Activated CD4-positive, alpha-beta T cell treated with anti-CD3 and anti-CD28 coated beads, Interleukin-2, amount 10 ng/mL, durations not matched to agents 24 days and 14 days (primary cell): Measurements from ENCODE around the gene RHPN2. TPM values are rescaled to one million over a fixed set of nuclear protein-coding genes. Genes with fewer than 3 reads are reported as not detected.

Experiments
- DNase-seq: peaks from one replicate; pipeline ENCODE4 v3.0.0; 2022
- H3K27ac Mint-ChIP-seq: one replicate; pipeline ENCODE4 v1.8.0; 2022; ENCODE audit warnings: mild to moderate bottlenecking, mixed read lengths
- H3K27me3 Mint-ChIP-seq: one replicate; pipeline ENCODE4 v1.8.0; 2022; ENCODE audit warnings: mixed read lengths
- H3K36me3 Mint-ChIP-seq: one replicate; pipeline ENCODE4 v1.8.0; 2022; ENCODE audit warnings: low read depth, mild to moderate bottlenecking, mixed read lengths
- H3K4me1 Mint-ChIP-seq: one replicate; pipeline ENCODE4 v1.8.0; 2021; ENCODE audit warnings: mixed read lengths
- H3K4me3 Mint-ChIP-seq: one replicate; pipeline ENCODE4 v1.8.0; 2022; ENCODE audit warnings: mild to moderate bottlenecking, moderate library complexity, mixed read lengths
- H3K9me3 Mint-ChIP-seq: one replicate; pipeline ENCODE4 v1.8.0; 2021; ENCODE audit warnings: mixed read lengths
- intact Hi-C: fragments of 100-400 bp; cut with micrococcal nuclease; formaldehyde crosslinking; loops from one replicate; pipeline ENCODE4 v1.15.1; 2023
- total RNA-seq: library from RNA; stranded (reverse); gene quantifications from 2 replicates; pipeline ENCODE4 v1.2.3, GENCODE V29; 2022

RHPN2 gene
- total RNA-seq, 1 donor from 2014 or later, result 2.8 TPM

- Mint-ChIP-seq H3K36me3 (peaks cover 22% of the 10 kb centered on the region), H3K4me1 (peaks cover 5% of the 10 kb centered on the region), H3K27me3 (no peaks in the 10 kb centered on the region), H3K27ac (no peak overlapping the region), H3K4me3 (no peak overlapping the region), H3K9me3 (no peaks in the 10 kb centered on the region)
- DNase-seq, result no peak
- intact Hi-C loops, result no loop called here
Observed at GRCh38 chr19:33086955-33087354, 22.3 kb upstream of the RHPN2 start.

- Mint-ChIP-seq H3K4me1 (peaks cover 17% of the 10 kb centered on the region), H3K36me3 (peaks cover 18% of the 10 kb centered on the region), H3K4me3 (no peak overlapping the region), H3K9me3 (no peaks in the 10 kb centered on the region), H3K27me3 (no peaks in the 10 kb centered on the region), H3K27ac (no peak overlapping the region)
- no peak for DNase-seq
- intact Hi-C loops, result no loop called here
Observed at GRCh38 chr19:33085570-33086128, 21.0 kb upstream of the RHPN2 start.

- Mint-ChIP-seq H3K27ac (peak within 1 kb of the TSS; percentile 97), H3K4me1 (peaks cover 25% of the 10 kb centered on the region), H3K4me3 (peak within 1 kb of the TSS; percentile 98), H3K27me3 (no peaks in the 10 kb centered on the region), H3K36me3 (peaks cover 6% of the 10 kb centered on the region), H3K9me3 (no peaks in the 10 kb centered on the region)
- intact Hi-C loops, result loop anchor here (1.0 to 5.0 kb wide), 2 partner anchors 109 to 404 kb away; partner anchors contain the start of genes ANKRD27, FAAP24 and RGS9BP
- DNase-seq, result peak; percentile 97
Observed at GRCh38 chr19:33080761-33081681, 16.3 kb upstream of the RHPN2 start, which contains the start of gene GPATCH1. GPATCH1 (plus strand) TSS chr19:33081181; CDS start chr19:33081194, 13 bp downstream.

- H3K27ac Mint-ChIP-seq, result no peak overlapping the region
- no peaks in the 10 kb centered on the region for H3K9me3 Mint-ChIP-seq
- peaks cover 7% of the 10 kb centered on the region for H3K27me3 Mint-ChIP-seq
- H3K36me3 Mint-ChIP-seq, result no peaks in the 10 kb centered on the region
- no peak for DNase-seq
- H3K4me1 Mint-ChIP-seq, result peaks cover 7% of the 10 kb centered on the region
- no peak overlapping the region for H3K4me3 Mint-ChIP-seq
- intact Hi-C loops, result no loop called here
Observed at GRCh38 chr19:33075519-33075918, 10.8 kb upstream of the RHPN2 start.

- Mint-ChIP-seq H3K9me3 (no peaks in the 10 kb centered on the region), H3K4me3 (no peak overlapping the region), H3K27me3 (peaks cover 7% of the 10 kb centered on the region), H3K36me3 (no peaks in the 10 kb centered on the region), H3K27ac (no peak overlapping the region), H3K4me1 (no peaks in the 10 kb centered on the region)
- no peak for DNase-seq
- intact Hi-C loops, result no loop called here
Observed at GRCh38 chr19:33071887-33072286, 7.2 kb upstream of the RHPN2 start.

- intact Hi-C loops, result no loop called here
- H3K9me3 Mint-ChIP-seq, result no peaks in the 10 kb centered on the region
- peaks cover 24% of the 10 kb centered on the region for H3K27me3 Mint-ChIP-seq
- DNase-seq, result no peak
- H3K36me3 Mint-ChIP-seq, result no peaks in the 10 kb centered on the region
- no peak overlapping the region for H3K27ac Mint-ChIP-seq
- H3K4me1 Mint-ChIP-seq, result peaks cover 2% of the 10 kb centered on the region
- no peak overlapping the region for H3K4me3 Mint-ChIP-seq
Observed at GRCh38 chr19:33067121-33067520, 2.4 kb upstream of the RHPN2 start.

- peak overlapping the region; percentile 43 for H3K4me3 Mint-ChIP-seq
- H3K27me3 Mint-ChIP-seq, result peaks cover 26% of the 10 kb centered on the region
- no peaks in the 10 kb centered on the region for H3K9me3 Mint-ChIP-seq
- H3K4me1 Mint-ChIP-seq, result peaks cover 2% of the 10 kb centered on the region
- H3K36me3 Mint-ChIP-seq, result no peaks in the 10 kb centered on the region
- DNase-seq, result no peak
- intact Hi-C loops, result no loop called here
- no peak overlapping the region for H3K27ac Mint-ChIP-seq
Observed at GRCh38 chr19:33066543-33066942, 1.9 kb upstream of the RHPN2 start.

- H3K27ac Mint-ChIP-seq, result no peak overlapping the region
- peak; percentile 76 for DNase-seq
- peaks cover 2% of the 10 kb centered on the region for H3K4me1 Mint-ChIP-seq
- peak overlapping the region; percentile 78 for H3K4me3 Mint-ChIP-seq
- H3K27me3 Mint-ChIP-seq, result peaks cover 35% of the 10 kb centered on the region
- no peaks in the 10 kb centered on the region for H3K36me3 Mint-ChIP-seq
- no peaks in the 10 kb centered on the region for H3K9me3 Mint-ChIP-seq
- intact Hi-C loops, result no loop called here
Observed at GRCh38 chr19:33064458-33064791, 263 bp downstream of the RHPN2 start.

GRCh38 chr19:33063753-33064457, 783 bp downstream of the RHPN2 start:
- Mint-ChIP-seq H3K4me1 (peaks cover 2% of the 10 kb centered on the region), H3K36me3 (no peaks in the 10 kb centered on the region), H3K4me3 (peak overlapping the region; percentile 78), H3K27ac (no peak overlapping the region), H3K9me3 (no peaks in the 10 kb centered on the region), H3K27me3 (peaks cover 35% of the 10 kb centered on the region)
- intact Hi-C loops, result no loop called here
- peak; percentile 57 for DNase-seq

- peaks cover 35% of the 10 kb centered on the region for H3K27me3 Mint-ChIP-seq
- peaks cover 2% of the 10 kb centered on the region for H3K4me1 Mint-ChIP-seq
- intact Hi-C loops, result no loop called here
- H3K36me3 Mint-ChIP-seq, result no peaks in the 10 kb centered on the region
- H3K4me3 Mint-ChIP-seq, result peak overlapping the region; percentile 11
- no peak for DNase-seq
- no peaks in the 10 kb centered on the region for H3K9me3 Mint-ChIP-seq
- no peak overlapping the region for H3K27ac Mint-ChIP-seq
Observed at GRCh38 chr19:33063356-33063752, 1.3 kb downstream of the RHPN2 start.

- intact Hi-C loops, result no loop called here
- peaks cover 35% of the 10 kb centered on the region for H3K27me3 Mint-ChIP-seq
- no peaks in the 10 kb centered on the region for H3K9me3 Mint-ChIP-seq
- H3K27ac Mint-ChIP-seq, result no peak overlapping the region
- no peak for DNase-seq
- peaks cover 2% of the 10 kb centered on the region for H3K4me1 Mint-ChIP-seq
- H3K36me3 Mint-ChIP-seq, result no peaks in the 10 kb centered on the region
- no peak overlapping the region for H3K4me3 Mint-ChIP-seq
Observed at GRCh38 chr19:33062902-33063301, 1.8 kb downstream of the RHPN2 start.

- no peak for DNase-seq
- H3K27me3 Mint-ChIP-seq, result peaks cover 26% of the 10 kb centered on the region
- H3K27ac Mint-ChIP-seq, result no peak overlapping the region
- no peaks in the 10 kb centered on the region for H3K9me3 Mint-ChIP-seq
- H3K36me3 Mint-ChIP-seq, result no peaks in the 10 kb centered on the region
- H3K4me3 Mint-ChIP-seq, result no peak overlapping the region
- intact Hi-C loops, result no loop called here
- H3K4me1 Mint-ChIP-seq, result peaks cover 2% of the 10 kb centered on the region
Observed at GRCh38 chr19:33060586-33060985, 4.1 kb downstream of the RHPN2 start.

GRCh38 chr19:33055718-33056117, 9.0 kb downstream of the RHPN2 start:
- H3K4me3 Mint-ChIP-seq, result no peak overlapping the region
- peaks cover 7% of the 10 kb centered on the region for H3K27me3 Mint-ChIP-seq
- no peaks in the 10 kb centered on the region for H3K36me3 Mint-ChIP-seq
- no peaks in the 10 kb centered on the region for H3K9me3 Mint-ChIP-seq
- no peaks in the 10 kb centered on the region for H3K4me1 Mint-ChIP-seq
- no peak overlapping the region for H3K27ac Mint-ChIP-seq
- DNase-seq, result no peak
- intact Hi-C loops, result no loop called here

- no peak for DNase-seq
- Mint-ChIP-seq H3K36me3 (no peaks in the 10 kb centered on the region), H3K9me3 (no peaks in the 10 kb centered on the region), H3K4me3 (no peak overlapping the region), H3K27me3 (peaks cover 2% of the 10 kb centered on the region), H3K4me1 (no peaks in the 10 kb centered on the region), H3K27ac (no peak overlapping the region)
- intact Hi-C loops, result no loop called here
Observed at GRCh38 chr19:33054623-33055022, 10.1 kb downstream of the RHPN2 start.
